GM12864 (cell line): Measurements from ENCODE around the gene PARD3B.

Experiments used
- DNase-seq: peaks from one replicate; pipeline ENCODE4 v3.0.0-alpha.2; 2011; ENCODE audit warnings: low read depth
- H3K4me3 ChIP-seq: 2 replicates; pipeline ENCODE4 v1.5.1; 2011; ENCODE audit warnings: mild to moderate bottlenecking, low read depth, low read length, control low read depth
- TF ChIP-seq, protein P1 (sequence below): IDR thresholded peaks from 2 replicates; pipeline ENCODE4 v1.5.1; 2011; ENCODE audit warnings: low read depth, mild to moderate bottlenecking, moderate library complexity, low read length, control low read depth, inconsistent platforms; ENCODE audit errors: missing control alignments

PARD3B gene

DNA sequence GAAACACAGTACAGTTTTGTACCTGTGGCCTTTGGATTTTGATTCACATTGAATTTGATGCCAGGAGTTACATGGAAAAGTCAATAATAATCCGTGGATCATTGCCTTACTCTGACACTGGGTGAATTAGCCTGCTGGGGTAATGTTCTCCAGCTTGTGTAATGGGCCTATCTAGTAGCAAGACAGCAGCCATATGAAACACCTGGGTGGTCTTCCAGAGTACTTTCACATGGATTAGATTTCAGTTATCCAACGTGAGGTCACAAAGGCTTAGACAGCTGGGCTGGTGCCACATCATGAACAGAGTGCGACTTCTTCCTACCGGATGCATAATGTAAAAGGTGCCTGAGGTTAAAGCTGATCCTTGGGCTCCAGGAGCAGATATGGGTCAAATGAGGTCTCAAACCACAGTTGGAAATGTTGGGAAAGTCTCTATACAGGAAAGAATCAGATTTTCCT is 486.8 kb downstream of the PARD3B start:
- no peak for DNase-seq
- no peak overlapping the region for H3K4me3 ChIP-seq
- TF ChIP-seq, protein P1, sequence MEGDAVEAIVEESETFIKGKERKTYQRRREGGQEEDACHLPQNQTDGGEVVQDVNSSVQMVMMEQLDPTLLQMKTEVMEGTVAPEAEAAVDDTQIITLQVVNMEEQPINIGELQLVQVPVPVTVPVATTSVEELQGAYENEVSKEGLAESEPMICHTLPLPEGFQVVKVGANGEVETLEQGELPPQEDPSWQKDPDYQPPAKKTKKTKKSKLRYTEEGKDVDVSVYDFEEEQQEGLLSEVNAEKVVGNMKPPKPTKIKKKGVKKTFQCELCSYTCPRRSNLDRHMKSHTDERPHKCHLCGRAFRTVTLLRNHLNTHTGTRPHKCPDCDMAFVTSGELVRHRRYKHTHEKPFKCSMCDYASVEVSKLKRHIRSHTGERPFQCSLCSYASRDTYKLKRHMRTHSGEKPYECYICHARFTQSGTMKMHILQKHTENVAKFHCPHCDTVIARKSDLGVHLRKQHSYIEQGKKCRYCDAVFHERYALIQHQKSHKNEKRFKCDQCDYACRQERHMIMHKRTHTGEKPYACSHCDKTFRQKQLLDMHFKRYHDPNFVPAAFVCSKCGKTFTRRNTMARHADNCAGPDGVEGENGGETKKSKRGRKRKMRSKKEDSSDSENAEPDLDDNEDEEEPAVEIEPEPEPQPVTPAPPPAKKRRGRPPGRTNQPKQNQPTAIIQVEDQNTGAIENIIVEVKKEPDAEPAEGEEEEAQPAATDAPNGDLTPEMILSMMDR: no peak

DNA sequence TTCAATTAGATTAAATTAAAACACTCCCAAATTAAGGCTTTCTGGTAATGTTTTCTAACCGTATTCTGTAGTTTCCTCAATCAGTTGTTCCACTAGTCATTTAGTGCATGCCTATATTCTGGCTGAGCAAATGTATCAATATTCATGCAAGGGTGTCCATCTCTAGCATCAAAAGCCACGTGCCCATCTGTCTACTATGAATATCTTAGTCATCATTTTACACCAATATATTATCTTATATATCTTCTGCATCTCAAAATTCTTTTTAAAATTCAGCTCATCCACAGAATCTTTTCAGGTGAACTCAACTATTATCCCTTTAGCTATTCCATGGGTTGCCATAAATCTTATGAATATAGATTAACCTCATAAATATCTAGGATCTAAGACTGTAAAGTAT is 488.2 kb downstream of the PARD3B start:
- TF ChIP-seq, protein P1: no peak
- H3K4me3 ChIP-seq: no peak overlapping the region
- DNase-seq: no peak

DNA sequence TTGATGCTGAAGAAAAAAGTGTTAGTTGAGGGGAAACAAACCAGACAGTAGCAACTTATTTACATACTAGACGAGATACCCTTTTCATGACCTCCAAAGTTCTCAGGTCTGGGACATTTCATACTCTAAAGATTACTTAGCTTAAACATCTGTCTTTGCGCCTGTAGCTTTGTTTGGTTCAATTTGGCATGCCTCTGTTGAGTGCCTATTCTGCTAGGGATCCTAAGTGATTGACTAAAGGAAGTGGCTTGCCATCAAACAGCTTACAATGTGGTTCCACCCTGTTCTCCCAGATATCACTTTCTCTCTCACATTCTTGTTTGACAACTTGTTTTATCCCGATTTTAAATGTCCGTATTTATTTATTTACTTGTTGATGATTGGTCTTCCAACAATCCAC is 488.8 kb downstream of the PARD3B start:
- no peak for DNase-seq
- H3K4me3 ChIP-seq: no peak overlapping the region
- TF ChIP-seq, protein P1: no peak

DNA sequence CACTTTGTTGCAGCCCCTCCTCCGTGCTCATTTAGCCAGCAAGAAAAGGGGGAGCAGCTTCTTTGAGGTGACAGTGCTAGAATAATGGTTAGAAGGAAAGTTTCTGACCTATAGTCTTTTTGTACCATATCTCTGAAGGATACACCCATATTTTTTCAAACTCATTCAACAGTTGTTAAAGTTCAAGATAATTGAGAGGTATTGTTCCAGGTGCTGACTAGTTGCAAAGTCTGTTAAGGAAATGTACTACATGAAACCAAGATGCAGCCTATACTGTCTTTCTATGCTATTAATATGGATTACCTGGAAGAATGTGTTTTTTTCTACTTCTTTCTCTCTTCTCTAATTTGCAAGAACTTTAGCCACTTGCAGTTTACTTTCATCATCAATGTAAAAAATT is 495.0 kb downstream of the PARD3B start:
- no peak for DNase-seq
- TF ChIP-seq, protein P1: no peak
- H3K4me3 ChIP-seq: no peak overlapping the region

DNA sequence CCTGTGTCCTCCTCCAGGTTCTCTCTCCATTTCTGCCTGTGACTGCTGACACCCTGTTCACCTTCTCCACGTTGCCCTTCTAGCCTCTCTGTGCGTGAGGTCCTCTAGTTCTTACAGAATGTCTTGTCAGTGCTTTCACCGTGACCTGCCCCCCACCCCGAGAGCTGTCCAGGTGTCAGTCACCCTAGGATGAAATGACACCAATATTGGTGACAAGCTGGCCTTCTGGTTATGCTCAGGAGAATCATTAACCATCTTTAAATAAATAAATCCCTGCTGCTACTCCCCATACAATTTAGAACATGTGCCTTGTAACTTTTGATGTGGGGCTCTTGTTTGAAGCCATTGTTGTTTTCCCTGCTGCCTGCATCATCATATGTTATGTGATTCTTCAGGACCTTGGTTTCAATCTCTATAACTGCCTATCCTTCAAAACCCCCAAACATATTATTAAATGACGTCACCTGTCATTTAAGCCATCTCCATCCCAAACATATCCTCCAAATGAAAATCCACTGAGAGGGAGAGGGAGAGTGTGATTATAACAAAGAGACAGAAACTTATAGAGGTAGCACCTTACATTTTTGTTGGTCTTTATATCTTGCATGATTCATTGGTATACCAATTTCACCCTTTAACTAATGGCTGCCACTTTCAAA is 496.3 kb downstream of the PARD3B start:
- no peak overlapping the region for H3K4me3 ChIP-seq
- TF ChIP-seq, protein P1: no peak
- DNase-seq: no peak

DNA sequence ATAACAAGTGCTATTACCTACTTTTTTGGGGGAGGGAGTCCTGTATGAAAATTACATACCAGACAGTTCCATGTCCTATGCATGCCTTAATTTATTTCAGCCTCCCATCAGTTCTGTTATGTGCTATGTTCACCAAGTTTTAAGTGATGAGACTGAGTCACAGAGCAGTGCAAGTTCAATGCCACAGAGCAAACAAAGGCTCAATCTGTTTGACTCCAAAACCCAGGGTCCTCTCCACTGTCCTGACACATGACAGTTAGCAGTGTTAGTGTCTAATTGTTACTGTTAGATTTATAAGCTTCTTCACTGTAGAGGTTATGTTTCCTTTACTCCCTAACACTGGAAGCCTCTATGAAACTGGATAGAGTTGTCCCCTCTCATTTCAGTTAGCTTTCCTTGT is 498.0 kb downstream of the PARD3B start:
- TF ChIP-seq, protein P1: no peak
- no peak overlapping the region for H3K4me3 ChIP-seq
- DNase-seq: no peak

DNA sequence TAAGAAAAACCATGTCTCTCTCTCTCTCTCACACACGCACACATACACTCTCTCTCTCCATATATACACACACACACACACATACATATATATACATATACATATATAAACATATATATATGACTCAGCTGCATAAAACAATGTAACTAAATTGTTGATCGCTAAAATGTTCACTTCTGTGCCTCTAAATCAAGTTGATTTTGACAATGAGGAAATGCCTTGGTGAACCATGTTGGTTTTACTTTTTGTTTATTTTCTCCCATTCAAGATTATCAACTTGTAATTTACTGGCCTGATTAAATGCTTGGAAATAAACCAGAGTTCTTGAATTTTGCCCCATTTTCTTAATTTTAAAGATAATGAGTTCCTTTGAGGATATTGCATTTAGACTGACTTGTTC is 500.4 kb downstream of the PARD3B start:
- H3K4me3 ChIP-seq: no peak overlapping the region
- TF ChIP-seq, protein P1: no peak
- DNase-seq: no peak
